Nephron (organoid): ENCODE results near the gene MCAT.

ENCODE experiments used
- H3K27ac Mint-ChIP-seq, 3 experiments: 2 replicates each; pipeline ENCODE4 v1.8.0; 2020; ENCODE audit warnings: mixed read lengths in 3 of 3, mild to moderate bottlenecking in 2 of 3, moderate library complexity in 1 of 3
- H3K27me3 Mint-ChIP-seq: 2 replicates; pipeline ENCODE4 v1.8.0; 2021; ENCODE audit warnings: low read depth, mild to moderate bottlenecking, moderate library complexity, mixed read lengths
- H3K36me3 Mint-ChIP-seq: 2 replicates; pipeline ENCODE4 v1.8.0; 2020; ENCODE audit warnings: low read depth, mixed read lengths
- H3K4me1 Mint-ChIP-seq: 2 replicates; pipeline ENCODE4 v1.8.0; 2020; ENCODE audit warnings: mixed read lengths
- H3K4me3 Mint-ChIP-seq, 3 experiments: 2 replicates each; pipeline ENCODE4 v1.8.0; 2020; ENCODE audit warnings: mild to moderate bottlenecking in 3 of 3, mixed read lengths in 3 of 3, moderate library complexity in 2 of 3
- H3K9me3 Mint-ChIP-seq: 2 replicates; pipeline ENCODE4 v1.8.0; 2020; ENCODE audit warnings: mixed read lengths
- CTCF ChIP-seq, 3 experiments: fragments of 200-600 bp; sonication (generic); IDR thresholded peaks; one replicate each; pipeline ENCODE4 v1.5.0; 2021; ENCODE audit warnings: antibody characterized with exemption in 3 of 3; ENCODE audit not compliant: unreplicated experiment in 3 of 3

Gene MCAT

DNA sequence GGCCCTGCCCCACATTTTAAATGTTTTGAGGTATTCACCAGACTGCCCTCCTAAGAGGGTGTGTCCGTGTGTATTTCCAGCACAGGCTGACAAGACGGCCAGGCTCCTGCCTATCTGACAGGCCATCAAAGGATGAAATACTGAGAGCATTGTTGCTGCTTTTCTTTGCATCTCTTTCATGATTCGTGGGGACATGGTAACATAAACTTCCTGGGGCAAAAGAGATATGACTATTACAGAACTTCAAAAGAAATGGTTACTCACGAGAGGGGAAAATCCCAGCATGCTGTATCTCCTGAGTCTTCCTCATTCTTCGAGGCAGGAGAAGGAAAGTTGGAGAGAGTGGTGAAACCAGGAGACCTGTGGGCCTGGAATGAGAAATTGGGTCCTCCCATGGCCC is 43.0 kb downstream of the MCAT start:
- Mint-ChIP-seq H3K27me3 (peaks cover 3% of the 10 kb centered on the region), H3K9me3 (peaks cover 4% of the 10 kb centered on the region), H3K27ac (no peak overlapping the region), H3K4me3 (no peak overlapping the region), H3K36me3 (peaks cover 4% of the 10 kb centered on the region), H3K4me1 (peaks cover 10% of the 10 kb centered on the region)
- no peak for TF ChIP-seq CTCF (IDR thresholded peaks at IDR 0.05; ENCODE audit: unreplicated experiment in 3 of 3)

DNA sequence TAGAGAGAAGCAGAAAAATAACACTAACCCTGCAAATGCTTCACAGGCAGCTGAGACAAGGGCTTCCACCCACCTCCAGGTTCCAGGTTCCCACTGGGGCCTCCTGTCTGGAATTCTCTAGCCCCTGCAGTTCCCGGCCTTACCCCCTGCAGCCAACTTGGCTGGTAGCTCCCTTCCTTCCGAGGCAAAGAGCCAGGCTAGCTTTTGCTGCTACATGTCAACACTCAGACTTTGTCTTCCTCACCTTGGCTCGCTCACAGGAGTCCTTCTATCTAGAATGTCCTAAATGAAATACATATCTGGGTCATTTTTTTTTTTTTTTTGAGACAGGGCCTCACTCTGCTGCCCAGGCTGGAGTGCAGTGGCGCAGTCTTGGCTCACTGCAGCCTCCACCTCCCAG is 44.1 kb downstream of the MCAT start:
- Mint-ChIP-seq H3K9me3 (peaks cover 4% of the 10 kb centered on the region), H3K4me3 (no peak overlapping the region), H3K36me3 (peaks cover 4% of the 10 kb centered on the region), H3K27me3 (no peaks in the 10 kb centered on the region), H3K4me1 (peaks cover 10% of the 10 kb centered on the region), H3K27ac (no peak overlapping the region)
- no peak for TF ChIP-seq CTCF (IDR thresholded peaks at IDR 0.05; ENCODE audit: unreplicated experiment in 3 of 3)

DNA sequence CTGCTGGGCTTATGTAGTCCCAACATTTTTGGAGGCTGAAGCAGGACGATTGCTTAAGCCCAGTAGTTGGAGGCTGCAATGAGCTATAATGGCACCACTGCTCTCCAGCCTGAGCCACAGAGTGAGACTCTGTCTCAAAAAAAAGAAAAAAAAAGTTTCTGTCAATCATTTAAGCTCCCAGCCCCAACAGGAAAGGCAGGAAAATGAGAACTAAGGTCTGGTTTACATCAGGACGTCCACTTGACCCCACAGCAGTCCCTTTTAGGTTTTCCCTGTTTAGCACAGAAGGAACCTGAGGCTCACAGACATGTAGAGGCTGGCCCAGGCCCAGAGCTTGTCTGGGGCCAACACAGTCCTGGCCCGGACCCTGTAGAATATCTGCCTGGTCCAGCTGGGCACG is 44.8 kb downstream of the MCAT start:
- Mint-ChIP-seq H3K27ac (no peak overlapping the region), H3K4me3 (no peak overlapping the region), H3K36me3 (peaks cover 4% of the 10 kb centered on the region), H3K4me1 (peaks cover 4% of the 10 kb centered on the region), H3K9me3 (peaks cover 4% of the 10 kb centered on the region), H3K27me3 (no peaks in the 10 kb centered on the region)
- no peak for TF ChIP-seq CTCF (IDR thresholded peaks at IDR 0.05; ENCODE audit: unreplicated experiment in 3 of 3)

- peaks cover 4% of the 10 kb centered on the region for H3K4me1 Mint-ChIP-seq
- no peak overlapping the region for H3K27ac Mint-ChIP-seq
- no peak overlapping the region for H3K4me3 Mint-ChIP-seq
- H3K9me3 Mint-ChIP-seq, result peaks cover 4% of the 10 kb centered on the region
- peaks cover 4% of the 10 kb centered on the region for H3K36me3 Mint-ChIP-seq
- no peak for TF ChIP-seq CTCF (IDR thresholded peaks at IDR 0.05; ENCODE audit: unreplicated experiment in 3 of 3)
- no peaks in the 10 kb centered on the region for H3K27me3 Mint-ChIP-seq
Observed at GRCh38 chr22:43096420-43096819, 46.8 kb downstream of the MCAT start.

DNA sequence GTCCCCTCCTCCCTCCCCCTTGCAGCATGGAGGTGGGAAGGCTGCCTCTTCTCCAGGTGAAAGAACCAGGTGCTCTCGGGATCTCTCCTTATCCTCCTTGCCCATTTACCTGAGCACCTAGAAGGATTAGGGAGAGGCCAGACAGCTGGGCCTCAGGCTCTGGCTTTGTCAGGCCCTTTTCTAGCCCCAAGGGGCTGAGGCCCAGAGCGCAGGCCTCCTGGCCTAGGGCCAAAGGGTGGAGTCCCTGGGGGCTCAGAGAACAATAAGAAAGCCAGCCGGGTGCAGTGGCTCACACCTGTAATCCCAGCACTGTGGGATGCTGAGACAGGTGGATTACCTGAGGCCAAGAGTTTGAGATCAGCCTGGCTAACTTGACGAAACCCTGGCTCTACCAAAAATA is 48.6 kb downstream of the MCAT start:
- no peaks in the 10 kb centered on the region for H3K27me3 Mint-ChIP-seq
- H3K27ac Mint-ChIP-seq, result no peak overlapping the region
- no peak overlapping the region for H3K4me3 Mint-ChIP-seq
- H3K4me1 Mint-ChIP-seq, result peaks cover 4% of the 10 kb centered on the region
- H3K9me3 Mint-ChIP-seq, result peaks cover 4% of the 10 kb centered on the region
- TF ChIP-seq CTCF (IDR thresholded peaks at IDR 0.05; ENCODE audit: unreplicated experiment in 3 of 3), result no peak
- H3K36me3 Mint-ChIP-seq, result peaks cover 4% of the 10 kb centered on the region

- H3K4me1 Mint-ChIP-seq, result peaks cover 4% of the 10 kb centered on the region
- no peak overlapping the region for H3K4me3 Mint-ChIP-seq
- H3K36me3 Mint-ChIP-seq, result peaks cover 4% of the 10 kb centered on the region
- H3K27me3 Mint-ChIP-seq, result no peaks in the 10 kb centered on the region
- peaks cover 4% of the 10 kb centered on the region for H3K9me3 Mint-ChIP-seq
- H3K27ac Mint-ChIP-seq, result no peak overlapping the region
- TF ChIP-seq CTCF (IDR thresholded peaks at IDR 0.05; ENCODE audit: unreplicated experiment in 3 of 3), result no peak
Observed at GRCh38 chr22:43094085-43094484, 49.1 kb downstream of the MCAT start.
